Endothelial cell of umbilical vein (primary cell): ENCODE measurements around the gene PTPRD. TPM values are rescaled to one million over a fixed set of nuclear protein-coding genes. Genes with fewer than 3 reads are reported as not detected.

Source experiments
- BruUV-seq: library from RNA; stranded (reverse); fragments of 400-500 nt; replicated peaks from 2 replicates; lab custom pipeline; 2021; lab: Mats Ljungman, UMichigan
- CTCF ChIA-PET: fragments of 300-600, 350-600 bp; sonication (Branson Sonifier 250); formaldehyde crosslinking; loops from one replicate; lab custom pipeline; 2021; ENCODE audit warnings: antibody characterized with exemption, inconsistent platforms; lab: Charles Lee
- POLR2A ChIA-PET: fragments of 300-600, 350-600 bp; sonication (Branson Sonifier 250); formaldehyde crosslinking; loops from one replicate; lab custom pipeline; 2021; ENCODE audit warnings: antibody characterized with exemption, inconsistent platforms; lab: Charles Lee
- DNase-seq: peaks from one replicate; pipeline ENCODE4 v3.0.0-alpha.2; 2011; ENCODE audit warnings: low read depth, low spot score
- FAIRE-seq: peaks from 2 replicates; lab custom pipeline; 2011; peaks lifted over from hg19 to GRCh38; lab: Jason Lieb, UNC
- H2AFZ ChIP-seq: 2 replicates; pipeline ENCODE4 v1.6.0; 2012; ENCODE audit warnings: low read depth, low read length, control low read depth, inconsistent platforms
- H3K27ac ChIP-seq: 2 replicates; pipeline ENCODE4 v1.5.1; 2011; ENCODE audit warnings: low read depth, mild to moderate bottlenecking, control low read depth, low read length, moderate library complexity; ENCODE audit not compliant: insufficient read depth
- H3K27me3 ChIP-seq, 2 experiments: 2 replicates each; pipeline versions ENCODE4 v1.6.0 to v1.6.1; 2011; ENCODE audit warnings: low read length in 2 of 2, mixed read lengths in 1 of 2; ENCODE audit not compliant: control insufficient read depth in 2 of 2, insufficient read depth in 2 of 2
- H3K36me3 ChIP-seq, 2 experiments: 2 replicates in 1 of 2; 3 replicates in 1 of 2; pipeline ENCODE4 v1.5.1; 2011; ENCODE audit warnings: low read length in 2 of 2, mild to moderate bottlenecking in 1 of 2, moderate library complexity in 1 of 2; ENCODE audit not compliant: control insufficient read depth in 2 of 2, insufficient read depth in 2 of 2; ENCODE audit errors: extremely low read depth in 1 of 2
- H3K4me1 ChIP-seq: 3 replicates; pipeline ENCODE4 v1.5.1; 2011; ENCODE audit warnings: mild to moderate bottlenecking, low read length; ENCODE audit not compliant: control insufficient read depth, insufficient read depth; ENCODE audit errors: extremely low read depth
- H3K4me2 ChIP-seq: 2 replicates; pipeline ENCODE4 v1.6.1; 2011; ENCODE audit warnings: low read length, control low read depth, mixed read lengths; ENCODE audit not compliant: insufficient read depth
- H3K4me3 ChIP-seq, 3 experiments: fragments of 200-600 bp in 1 of 3; sonication (generic), shearing (Covaris generic) in 1 of 3; replicated peaks in 1 of 3; 2 replicates each; pipeline ENCODE4 v1.5.1; 2011 to 2016; ENCODE audit warnings: control low read depth in 3 of 3, low read length in 3 of 3, mild to moderate bottlenecking in 2 of 3, inconsistent platforms in 1 of 3, low read depth in 1 of 3, moderate library complexity in 1 of 3; ENCODE audit not compliant: insufficient read depth in 1 of 3
- H3K79me2 ChIP-seq: 2 replicates; pipeline ENCODE4 v1.6.0; 2012; ENCODE audit warnings: low read length, inconsistent platforms; ENCODE audit not compliant: control insufficient read depth, insufficient read depth
- H3K9ac ChIP-seq: replicated peaks from 2 replicates; pipeline ENCODE3; 2011; ENCODE audit warnings: low read length, control low read depth; ENCODE audit not compliant: insufficient read depth; ENCODE audit errors: extremely low read depth
- H3K9me1 ChIP-seq: replicated peaks from 3 replicates; pipeline ENCODE4 v1.6.0; 2011; ENCODE audit warnings: mild to moderate bottlenecking, low read length; ENCODE audit not compliant: control insufficient read depth, insufficient read depth; ENCODE audit errors: extremely low read depth
- H3K9me3 ChIP-seq: replicated peaks from 2 replicates; pipeline ENCODE4 v1.5.1; 2012; ENCODE audit warnings: low read length, inconsistent platforms; ENCODE audit not compliant: control insufficient read depth, insufficient read depth
- H4K20me1 ChIP-seq: replicated peaks from 2 replicates; pipeline ENCODE3; 2011; ENCODE audit warnings: mild to moderate bottlenecking, low read length; ENCODE audit not compliant: control insufficient read depth, insufficient read depth; ENCODE audit errors: extremely low read depth
- EZH2 ChIP-seq: IDR thresholded peaks from 2 replicates; pipeline ENCODE4 v1.6.1; 2012; ENCODE audit warnings: borderline replicate concordance, low read depth, mild to moderate bottlenecking, moderate library complexity, low read length, inconsistent platforms; ENCODE audit not compliant: severe bottlenecking
- FOS ChIP-seq: IDR thresholded peaks from 2 replicates; pipeline ENCODE4 v1.6.1; 2011; ENCODE audit warnings: mild to moderate bottlenecking, low read length, moderate library complexity, borderline replicate concordance; ENCODE audit not compliant: insufficient read depth
- GATA2 ChIP-seq: IDR thresholded peaks from 2 replicates; pipeline ENCODE4 v1.7.0; 2011; ENCODE audit warnings: low read depth, mild to moderate bottlenecking, moderate library complexity, mixed read lengths, low read length; ENCODE audit not compliant: insufficient read length, insufficient read depth
- JUN ChIP-seq: IDR thresholded peaks from 2 replicates; pipeline ENCODE4 v1.6.1; 2011; ENCODE audit warnings: borderline replicate concordance, low read depth; ENCODE audit not compliant: insufficient read length, insufficient read depth
- MYC ChIP-seq: IDR thresholded peaks from one replicate; pipeline ENCODE4 v1.6.1; 2011; ENCODE audit warnings: mild to moderate bottlenecking, low read depth, low read length
- POLR2A ChIP-seq: IDR thresholded peaks from 2 replicates; pipeline ENCODE4 v1.6.1; 2012; ENCODE audit warnings: low read depth, mild to moderate bottlenecking, control low read depth, low read length
- POLR2AphosphoS5 ChIP-seq: IDR thresholded peaks from 2 replicates; pipeline ENCODE4 v1.6.1; 2012; ENCODE audit warnings: low read depth, mild to moderate bottlenecking, control low read depth, low read length, moderate library complexity; ENCODE audit not compliant: insufficient read depth
- dilution Hi-C: fragments of 300-500 bp; cut with MboI; formaldehyde crosslinking; loops from one replicate; pipeline ENCODE4 v1.15.0; 2019; ENCODE audit warnings: low sequenced_read_pairs; ENCODE audit not compliant: extremely low pct_ligation_motif_present
- intact Hi-C: fragments of 100-400 bp; cut with micrococcal nuclease; formaldehyde crosslinking; loops from one replicate; pipeline ENCODE4 v1.10.0; 2022
- polyA plus RNA-seq, 4 experiments: library from polyadenylated mRNA; depleted of rRNA in 3 of 4; stranded (reverse) in 3 of 4; unstranded in 1 of 4; fragments of >200 nt; gene quantifications; 2 replicates each; pipeline versions ENCODE4 v1.2.1 to v1.2.3, GENCODE V29; 2011 to 2012; ENCODE audit warnings: missing spikeins in 1 of 4
- total RNA-seq: library from RNA; stranded (reverse); gene quantifications from 2 replicates; pipeline ENCODE4 v1.2.3, GENCODE V29; 2021
- TF ChIP-seq, protein P1 (sequence below): IDR thresholded peaks from 2 replicates; pipeline ENCODE4 v1.6.1; 2011; ENCODE audit not compliant: insufficient read depth, insufficient read length
- TF ChIP-seq, protein P2 (sequence below), 2 donors: IDR thresholded peaks; 1 replicate in 1 of 2; 2 replicates in 1 of 2; pipeline ENCODE4 v1.5.1; 2011; ENCODE audit warnings: low read length in 2 of 2, mild to moderate bottlenecking in 2 of 2, moderate library complexity in 2 of 2, control low read depth in 1 of 2, inconsistent platforms in 1 of 2, low read depth in 1 of 2; ENCODE audit not compliant: insufficient read depth in 1 of 2; ENCODE audit errors: extremely low read depth in 1 of 2

PTPRD gene
- total and polyA plus RNA-seq, 2 donors (not counting 3 experiments of a cell fraction or from before 2014, with no cell fraction given): 5.5 to 5.7 TPM

DNA sequence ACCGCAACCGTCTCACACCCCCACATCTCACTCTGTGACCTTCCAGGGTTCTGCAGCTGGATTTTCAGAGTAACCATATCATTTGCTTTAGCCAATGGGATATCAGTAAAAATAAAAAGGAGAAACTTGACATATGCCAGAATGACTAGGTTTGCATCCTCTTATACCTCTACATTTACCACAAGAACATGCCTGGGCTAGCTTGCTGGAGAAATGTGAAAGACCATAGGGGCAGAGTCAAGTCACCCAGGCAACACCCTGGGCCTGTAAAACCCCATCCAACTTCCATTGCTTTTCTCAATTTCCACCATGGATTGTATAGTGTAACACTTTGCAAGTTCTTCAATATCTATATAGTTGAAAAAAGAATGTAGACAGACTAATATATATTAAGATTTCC is 731.1 kb downstream of the PTPRD start:
- DNase-seq: no peak
- H3K4me2 ChIP-seq: no peak overlapping the region

More for the DNA sequence above, 731.1 kb downstream of the PTPRD start:
- H3K9ac ChIP-seq: no peak overlapping the region
- no peak for FAIRE-seq
- H3K79me2 ChIP-seq: no peaks in the 10 kb centered on the region
- TF ChIP-seq POLR2A: no peak
- TF ChIP-seq, protein P1, sequence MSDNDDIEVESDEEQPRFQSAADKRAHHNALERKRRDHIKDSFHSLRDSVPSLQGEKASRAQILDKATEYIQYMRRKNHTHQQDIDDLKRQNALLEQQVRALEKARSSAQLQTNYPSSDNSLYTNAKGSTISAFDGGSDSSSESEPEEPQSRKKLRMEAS: no peak
- no peak for TF ChIP-seq JUN
- no peak for TF ChIP-seq GATA2
- TF ChIP-seq MYC: no peak
- no peak for TF ChIP-seq FOS
- TF ChIP-seq, protein P2, sequence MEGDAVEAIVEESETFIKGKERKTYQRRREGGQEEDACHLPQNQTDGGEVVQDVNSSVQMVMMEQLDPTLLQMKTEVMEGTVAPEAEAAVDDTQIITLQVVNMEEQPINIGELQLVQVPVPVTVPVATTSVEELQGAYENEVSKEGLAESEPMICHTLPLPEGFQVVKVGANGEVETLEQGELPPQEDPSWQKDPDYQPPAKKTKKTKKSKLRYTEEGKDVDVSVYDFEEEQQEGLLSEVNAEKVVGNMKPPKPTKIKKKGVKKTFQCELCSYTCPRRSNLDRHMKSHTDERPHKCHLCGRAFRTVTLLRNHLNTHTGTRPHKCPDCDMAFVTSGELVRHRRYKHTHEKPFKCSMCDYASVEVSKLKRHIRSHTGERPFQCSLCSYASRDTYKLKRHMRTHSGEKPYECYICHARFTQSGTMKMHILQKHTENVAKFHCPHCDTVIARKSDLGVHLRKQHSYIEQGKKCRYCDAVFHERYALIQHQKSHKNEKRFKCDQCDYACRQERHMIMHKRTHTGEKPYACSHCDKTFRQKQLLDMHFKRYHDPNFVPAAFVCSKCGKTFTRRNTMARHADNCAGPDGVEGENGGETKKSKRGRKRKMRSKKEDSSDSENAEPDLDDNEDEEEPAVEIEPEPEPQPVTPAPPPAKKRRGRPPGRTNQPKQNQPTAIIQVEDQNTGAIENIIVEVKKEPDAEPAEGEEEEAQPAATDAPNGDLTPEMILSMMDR (IDR thresholded peaks at IDR 0.05; ENCODE audit: extremely low read depth in 1 of 2, insufficient read depth in 1 of 2, low read depth in 1 of 2, low read length in 2 of 2): no peak
- no peak for TF ChIP-seq POLR2AphosphoS5
- TF ChIP-seq EZH2: no peak
- no peaks in the 10 kb centered on the region for H3K4me1 ChIP-seq
- dilution Hi-C loops (no loop called here), intact Hi-C loops (no loop called here)
- no peaks in the 10 kb centered on the region for H3K36me3 ChIP-seq
- H2AFZ ChIP-seq: no peak overlapping the region
- no peak overlapping the region for H3K4me3 ChIP-seq
- H4K20me1 ChIP-seq: no peaks in the 10 kb centered on the region
- ChIA-PET POLR2A (no interaction called here), CTCF (interaction anchor here (1.1 kb wide), 1 partner anchor 62 kb away, joined by 3 read pairs; no protein-coding TSS in a partner anchor)
- no peak overlapping the region for H3K27ac ChIP-seq
- H3K9me1 ChIP-seq: no peaks in the 10 kb centered on the region
- no peaks in the 10 kb centered on the region for H3K9me3 ChIP-seq
- H3K27me3 ChIP-seq: no peaks in the 10 kb centered on the region
- no TSS peak for BruUV-seq
